GM18498 (cell line): Measurements from ENCODE around the gene JUND.

Experiments
- ATAC-seq: cut with Tn5 transposase; IDR thresholded peaks from one replicate; pipeline ENCODE4 v1.9.1; 2021; ENCODE audit warnings: mild to moderate bottlenecking, moderate library complexity; ENCODE audit not compliant: unreplicated experiment

JUND gene

GRCh38 chr19:18271433-18271841 is 10.0 kb downstream of the JUND start:
- ATAC-seq = no peak

- ATAC-seq = no peak
Observed at GRCh38 chr19:18270326-18270725, 11.1 kb downstream of the JUND start.

GRCh38 chr19:18269070-18269723 is 12.2 kb downstream of the JUND start:
- ATAC-seq = no peak

GRCh38 chr19:18266771-18267686 is 14.4 kb downstream of the JUND start:
- no peak for ATAC-seq

GRCh38 chr19:18265582-18265981 is 15.8 kb downstream of the JUND start:
- no peak for ATAC-seq

- ATAC-seq = no peak
Observed at GRCh38 chr19:18264971-18265540, 16.4 kb downstream of the JUND start.

- no peak for ATAC-seq
Observed at GRCh38 chr19:18264137-18264854, 17.1 kb downstream of the JUND start.

GRCh38 chr19:18263324-18264136 is 17.9 kb downstream of the JUND start:
- ATAC-seq = no peak

GRCh38 chr19:18262917-18263316 is 18.5 kb downstream of the JUND start:
- no peak for ATAC-seq

- ATAC-seq = no peak
Observed at GRCh38 chr19:18262144-18262543, 19.3 kb downstream of the JUND start.

- ATAC-seq = no peak
Observed at GRCh38 chr19:18261474-18261873, 19.9 kb downstream of the JUND start.

- no peak for ATAC-seq
Observed at GRCh38 chr19:18259893-18260292, 21.5 kb downstream of the JUND start.

GRCh38 chr19:18257503-18258470 is 23.6 kb downstream of the JUND start:
- no peak for ATAC-seq

GRCh38 chr19:18254546-18255503 is 26.6 kb downstream of the JUND start:
- ATAC-seq = no peak

- no peak for ATAC-seq
Observed at GRCh38 chr19:18253716-18254115, 27.7 kb downstream of the JUND start.

GRCh38 chr19:18253130-18253529 is 28.3 kb downstream of the JUND start:
- no peak for ATAC-seq

- ATAC-seq = no peak
Observed at GRCh38 chr19:18252370-18252717, 29.1 kb downstream of the JUND start.
